Prostate gland (tissue), 2 donors: Measurements from ENCODE around the gene PHLPP1. TPM values are rescaled to one million over a fixed set of nuclear protein-coding genes. Genes with fewer than 3 reads are reported as not detected.

ENCODE experiments used
- DNase-seq: peaks from one replicate; pipeline ENCODE4 v3.0.0-alpha.2; 2019; ENCODE audit warnings: low spot score
- H3K27ac ChIP-seq, 2 donors: fragments of 200-600 bp; sonication (generic); 2 replicates each; pipeline ENCODE4 v1.5.1; 2017 to 2019
- H3K27me3 ChIP-seq: fragments of 200-600 bp; sonication (generic); replicated peaks from 2 replicates; pipeline ENCODE4 v1.5.1; 2019; ENCODE audit not compliant: insufficient read depth
- H3K36me3 ChIP-seq, 2 donors: fragments of 200-600 bp; sonication (generic); 1 replicate in 1 of 2; 2 replicates in 1 of 2; pipeline versions ENCODE4 v1.5.1 to v1.8.1; 2017 to 2019
- H3K4me1 ChIP-seq: fragments of 200-600 bp; sonication (generic); replicated peaks from 2 replicates; pipeline ENCODE4 v1.5.1; 2019
- H3K4me3 ChIP-seq, 2 donors: fragments of 200-600 bp; sonication (generic); 2 replicates each; pipeline ENCODE4 v1.5.1; 2017 to 2019
- H3K9me3 ChIP-seq: fragments of 200-600 bp; sonication (generic); 2 replicates; pipeline ENCODE4 v1.5.1; 2017
- POLR2A ChIP-seq: fragments of 450-650 bp; IDR thresholded peaks from one replicate; pipeline ENCODE4 v1.6.1; 2016; ENCODE audit warnings: antibody characterized with exemption, mild to moderate bottlenecking
- POLR2AphosphoS5 ChIP-seq: sonication (generic); formaldehyde crosslinking; IDR thresholded peaks from one replicate; pipeline ENCODE4 v1.6.1; 2017; ENCODE audit warnings: antibody characterized with exemption
- WGBS: methylation state at CpG from one replicate; pipeline ENCODE4 v1.1.5; 2018; 5-methylcytosine and 5-hydroxymethylcytosine counted together
- intact Hi-C: fragments of 100-400 bp; cut with DNase I; formaldehyde crosslinking; loops from one replicate; pipeline ENCODE4 v1.14.2; 2022
- total RNA-seq, 2 donors: library from RNA; depleted of rRNA; stranded (reverse); fragments of >200 nt; gene quantifications; one replicate each; pipeline ENCODE4 v1.1.0, GENCODE V29; 2016
- TF ChIP-seq, protein P1 (sequence below), 4 experiments: fragments of 200-600 bp in 2 of 4; fragments of 450-650 bp in 2 of 4; sonication (generic) in 2 of 4; IDR thresholded peaks; 1 replicate in 3 of 4; 2 replicates in 1 of 4; pipeline ENCODE4 v1.5.1; 2016 to 2019; ENCODE audit warnings: antibody characterized with exemption in 4 of 4, mild to moderate bottlenecking in 2 of 4, moderate library complexity in 2 of 4

Gene PHLPP1
- total RNA-seq, 2 donors from 2014 or later: 16.8 to 44.1 TPM

DNA sequence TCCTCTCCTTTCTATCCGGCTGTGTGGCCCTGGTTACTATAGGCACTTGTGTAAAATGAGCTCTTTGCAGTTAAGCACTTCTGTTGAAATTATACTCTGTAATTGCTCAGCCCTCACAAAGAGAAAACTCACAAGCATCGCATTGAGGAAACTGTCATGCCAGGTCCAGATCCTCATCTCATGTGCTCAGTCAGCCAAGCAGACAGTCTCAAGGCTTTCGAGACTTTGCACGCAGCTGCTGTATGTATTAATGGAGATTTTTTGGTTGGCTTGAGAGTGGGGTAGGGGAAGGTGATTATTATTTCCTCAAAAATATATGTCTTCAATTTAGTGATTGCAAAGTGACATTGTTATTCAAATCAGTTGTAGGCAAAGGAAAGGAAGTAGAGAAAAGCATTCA, 33.0 kb upstream of the PHLPP1 start:
- Histone ChIP-seq H3K36me3 (no peaks in the 10 kb centered on the region), H3K4me3 (no peak overlapping the region), H3K9me3 (no peaks in the 10 kb centered on the region), H3K27me3 (no peaks in the 10 kb centered on the region), H3K27ac (no peak overlapping the region), H3K4me1 (no peaks in the 10 kb centered on the region)
- WGBS: 62% methylated on average over 4 of the region's 4 CpGs
- intact Hi-C loops: no loop called here
- no peak for DNase-seq
- TF ChIP-seq, protein P1, sequence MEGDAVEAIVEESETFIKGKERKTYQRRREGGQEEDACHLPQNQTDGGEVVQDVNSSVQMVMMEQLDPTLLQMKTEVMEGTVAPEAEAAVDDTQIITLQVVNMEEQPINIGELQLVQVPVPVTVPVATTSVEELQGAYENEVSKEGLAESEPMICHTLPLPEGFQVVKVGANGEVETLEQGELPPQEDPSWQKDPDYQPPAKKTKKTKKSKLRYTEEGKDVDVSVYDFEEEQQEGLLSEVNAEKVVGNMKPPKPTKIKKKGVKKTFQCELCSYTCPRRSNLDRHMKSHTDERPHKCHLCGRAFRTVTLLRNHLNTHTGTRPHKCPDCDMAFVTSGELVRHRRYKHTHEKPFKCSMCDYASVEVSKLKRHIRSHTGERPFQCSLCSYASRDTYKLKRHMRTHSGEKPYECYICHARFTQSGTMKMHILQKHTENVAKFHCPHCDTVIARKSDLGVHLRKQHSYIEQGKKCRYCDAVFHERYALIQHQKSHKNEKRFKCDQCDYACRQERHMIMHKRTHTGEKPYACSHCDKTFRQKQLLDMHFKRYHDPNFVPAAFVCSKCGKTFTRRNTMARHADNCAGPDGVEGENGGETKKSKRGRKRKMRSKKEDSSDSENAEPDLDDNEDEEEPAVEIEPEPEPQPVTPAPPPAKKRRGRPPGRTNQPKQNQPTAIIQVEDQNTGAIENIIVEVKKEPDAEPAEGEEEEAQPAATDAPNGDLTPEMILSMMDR (IDR thresholded peaks at IDR 0.05): no peak
- TF ChIP-seq POLR2A (no peak), POLR2AphosphoS5 (no peak)

DNA sequence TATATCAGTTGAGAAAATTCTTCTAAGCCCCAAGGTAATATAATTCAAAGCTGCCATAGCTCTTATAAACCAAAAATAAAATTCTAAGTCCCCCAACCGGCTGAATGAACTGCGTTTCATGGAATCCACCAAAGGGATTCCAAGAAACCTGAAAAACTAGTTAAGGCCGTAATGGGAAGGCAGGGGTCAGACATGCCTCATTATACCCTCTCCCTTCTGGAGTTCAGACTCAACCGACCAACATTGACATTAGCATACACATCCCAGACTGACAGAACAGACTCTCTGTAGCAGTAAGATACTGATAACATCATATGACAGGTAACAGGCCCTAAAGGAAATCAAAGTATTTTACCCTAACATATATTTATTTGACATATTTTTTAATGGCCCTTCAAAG, 31.4 kb upstream of the PHLPP1 start:
- Histone ChIP-seq H3K4me3 (no peak overlapping the region), H3K36me3 (no peaks in the 10 kb centered on the region), H3K4me1 (no peaks in the 10 kb centered on the region), H3K27ac (no peak overlapping the region), H3K9me3 (no peaks in the 10 kb centered on the region), H3K27me3 (no peaks in the 10 kb centered on the region)
- DNase-seq: no peak
- WGBS: 54% methylated on average over 4 of the region's 4 CpGs
- intact Hi-C loops: no loop called here
- TF ChIP-seq POLR2AphosphoS5 (no peak), POLR2A (no peak)
- TF ChIP-seq, protein P1 (IDR thresholded peaks at IDR 0.05): no peak

DNA sequence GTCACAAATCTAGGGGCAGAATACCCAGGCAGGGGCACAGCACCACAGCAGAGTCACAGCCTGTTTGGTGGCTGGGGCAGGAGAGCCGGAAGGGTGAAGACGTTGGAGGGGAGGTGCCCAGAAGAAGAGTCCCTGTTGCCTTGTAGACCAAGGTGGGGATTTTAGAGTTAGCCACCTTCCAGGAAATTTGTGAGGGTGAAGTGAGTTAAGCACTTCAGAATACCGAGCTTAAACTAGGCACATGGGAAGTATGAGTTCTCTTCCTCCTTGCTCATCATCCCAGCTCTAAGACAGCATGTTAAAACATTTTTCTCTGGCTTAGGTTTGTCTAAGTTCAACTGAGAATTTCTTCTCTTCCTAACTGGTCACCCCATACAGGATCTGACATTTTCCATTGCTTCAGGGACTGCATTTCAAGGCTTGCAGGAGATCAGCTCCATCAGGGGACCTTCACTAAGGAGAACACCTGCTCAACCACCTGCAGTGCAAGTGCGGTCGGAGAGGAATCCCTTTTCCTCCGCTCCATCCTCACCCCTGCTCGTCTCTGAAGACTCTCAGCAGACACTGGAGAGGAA, 26.5 kb upstream of the PHLPP1 start:
- Histone ChIP-seq H3K27me3 (no peaks in the 10 kb centered on the region), H3K4me1 (no peaks in the 10 kb centered on the region), H3K4me3 (no peak overlapping the region), H3K9me3 (no peaks in the 10 kb centered on the region), H3K36me3 (no peaks in the 10 kb centered on the region), H3K27ac (no peak overlapping the region)
- intact Hi-C loops: no loop called here
- 95% methylated on average over 7 of the region's 7 CpGs for WGBS
- no peak for DNase-seq
- no peak for TF ChIP-seq POLR2A
- TF ChIP-seq, protein P1 (IDR thresholded peaks at IDR 0.05): no peak
- TF ChIP-seq POLR2AphosphoS5: no peak

DNA sequence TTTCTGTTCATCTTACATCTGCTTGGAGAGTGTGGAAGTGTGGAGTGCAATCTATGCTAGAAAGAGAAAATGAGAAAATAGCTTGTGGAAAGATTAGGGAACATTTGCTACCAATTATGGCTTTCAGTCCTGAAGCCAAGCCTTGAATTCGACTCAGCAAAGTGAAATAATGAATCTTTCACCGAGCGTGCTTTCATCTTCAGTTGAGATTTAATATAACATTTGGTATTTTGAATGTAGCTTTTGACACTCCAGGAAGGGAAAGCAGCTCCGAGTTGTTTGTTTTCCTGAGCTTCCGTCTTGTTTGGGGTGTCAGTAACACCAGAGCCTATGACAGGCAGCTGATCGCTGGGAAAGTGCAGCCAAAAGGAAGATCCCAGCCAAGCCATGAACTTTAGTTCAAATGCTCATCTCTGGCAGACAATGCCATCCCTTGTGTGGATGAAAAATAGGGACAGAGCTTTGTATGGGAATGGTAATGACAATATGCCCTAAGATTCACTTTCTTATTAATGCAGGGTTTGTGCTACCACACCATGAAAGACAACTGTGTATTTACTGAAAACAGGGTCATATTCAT, 25.0 kb upstream of the PHLPP1 start:
- TF ChIP-seq, protein P1 (IDR thresholded peaks at IDR 0.05): no peak
- no peak for TF ChIP-seq POLR2AphosphoS5
- no peak for TF ChIP-seq POLR2A
- H3K4me3 ChIP-seq: no peak overlapping the region
- no peak for DNase-seq

DNA sequence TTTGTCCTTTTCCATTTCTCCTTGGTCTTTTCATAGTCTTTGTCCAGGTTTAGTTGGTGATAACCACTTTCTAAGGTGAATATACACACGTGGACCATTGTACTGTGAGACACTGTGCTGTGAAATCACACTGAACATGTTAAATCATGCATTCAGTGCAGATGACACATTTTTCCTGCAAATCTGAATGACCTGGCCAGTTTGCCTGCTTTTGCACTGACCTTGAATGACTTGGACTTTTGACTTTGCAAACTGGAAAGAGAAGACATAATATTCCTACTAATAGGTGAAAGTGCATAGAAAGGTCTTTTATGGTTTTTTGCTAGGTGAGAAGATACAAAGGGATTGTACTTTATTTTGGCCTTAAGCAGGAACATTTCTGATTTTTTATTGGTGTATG, 21.7 kb upstream of the PHLPP1 start:
- TF ChIP-seq POLR2AphosphoS5 (no peak), POLR2A (no peak)
- TF ChIP-seq, protein P1 (IDR thresholded peaks at IDR 0.05): no peak
- intact Hi-C loops: no loop called here
- H3K4me1 ChIP-seq: no peaks in the 10 kb centered on the region
- no peak overlapping the region for H3K27ac ChIP-seq
- no peaks in the 10 kb centered on the region for H3K36me3 ChIP-seq
- no peaks in the 10 kb centered on the region for H3K27me3 ChIP-seq
- H3K4me3 ChIP-seq: no peak overlapping the region
- WGBS: 43% methylated on average over 1 of the region's 1 CpG
- DNase-seq: no peak
- H3K9me3 ChIP-seq: no peaks in the 10 kb centered on the region

More for the DNA sequence above, 25.0 kb upstream of the PHLPP1 start:
- H3K36me3 ChIP-seq: no peaks in the 10 kb centered on the region
- no peaks in the 10 kb centered on the region for H3K4me1 ChIP-seq
- H3K27me3 ChIP-seq: no peaks in the 10 kb centered on the region
- H3K27ac ChIP-seq: no peak overlapping the region
- no peaks in the 10 kb centered on the region for H3K9me3 ChIP-seq
- 49% methylated on average over 6 of the region's 6 CpGs for WGBS
- intact Hi-C loops: no loop called here
